Common myeloid progenitor, CD34-positive (primary cell): ENCODE results near the gene SAYSD1.
"Not testable (repeated sequence)": the region's sequence is repeated elsewhere in the genome, so short reads cannot be mapped to it uniquely, and the experiment has no call there.

ENCODE experiments used
- CTCF ChIA-PET: fragments of 350-600 bp; sonication (Branson Sonifier 250); formaldehyde crosslinking; loops from one replicate; lab custom pipeline; 2021; ENCODE audit warnings: antibody characterized with exemption; lab: Charles Lee
- POLR2A ChIA-PET: fragments of 350-600 bp; sonication (Branson Sonifier 250); formaldehyde crosslinking; loops from one replicate; lab custom pipeline; 2021; ENCODE audit warnings: antibody characterized with exemption; lab: Charles Lee
- DNase-seq, 3 donors: peaks; one replicate each; pipeline versions ENCODE4 v3.0.0 to v3.0.0-alpha.2; 2013
- H3K27ac ChIP-seq, 2 experiments: 1 replicate in 1 of 2; 2 replicates in 1 of 2; pipeline ENCODE4 v1.7.0; 2013; ENCODE audit warnings: inconsistent platforms in 2 of 2, low read length in 2 of 2, mild to moderate bottlenecking in 2 of 2, low read depth in 1 of 2, moderate library complexity in 1 of 2; ENCODE audit not compliant: severe bottlenecking in 2 of 2, insufficient read depth in 1 of 2, poor library complexity in 1 of 2
- H3K27me3 ChIP-seq, 5 experiments: replicated peaks in 2 of 5; 1 replicate in 3 of 5; 2 replicates in 2 of 5; pipeline versions ENCODE4 v1.6.1 to v1.7.0; 2013; ENCODE audit warnings: low read length in 4 of 5, mild to moderate bottlenecking in 2 of 5, moderate library complexity in 2 of 5, inconsistent platforms in 1 of 5; ENCODE audit not compliant: insufficient read depth in 5 of 5, control insufficient read depth in 4 of 5
- H3K36me3 ChIP-seq, 4 experiments: 1 replicate in 2 of 4; 2 replicates in 2 of 4; pipeline versions ENCODE4 v1.6.1 to v1.7.0; 2013; ENCODE audit warnings: low read length in 3 of 4, control low read depth in 1 of 4, mild to moderate bottlenecking in 1 of 4; ENCODE audit not compliant: control insufficient read depth in 4 of 4, insufficient read depth in 4 of 4
- H3K4me1 ChIP-seq, 4 experiments: 1 replicate in 3 of 4; 2 replicates in 1 of 4; pipeline versions ENCODE4 v1.6.1 to v1.7.1; 2013; ENCODE audit warnings: low read length in 3 of 4, mild to moderate bottlenecking in 3 of 4, control low read depth in 1 of 4, inconsistent platforms in 1 of 4, moderate library complexity in 1 of 4; ENCODE audit not compliant: control insufficient read depth in 4 of 4, insufficient read depth in 4 of 4; ENCODE audit errors: control extremely low read depth in 1 of 4
- H3K4me3 ChIP-seq, 7 experiments: 1 replicate in 4 of 7; 2 replicates in 3 of 7; pipeline versions ENCODE4 v1.5.1 to v1.7.0; 2013; ENCODE audit warnings: mild to moderate bottlenecking in 7 of 7, low read length in 6 of 7, moderate library complexity in 6 of 7, inconsistent platforms in 2 of 7, low read depth in 2 of 7, control low read depth in 1 of 7; ENCODE audit not compliant: insufficient read depth in 4 of 7, control insufficient read depth in 1 of 7; ENCODE audit errors: extremely low read depth in 1 of 7
- H3K9me3 ChIP-seq, 5 experiments: 1 replicate in 4 of 5; 2 replicates in 1 of 5; pipeline versions ENCODE4 v1.6.1 to v1.7.1; 2013; ENCODE audit warnings: low read length in 4 of 5, mild to moderate bottlenecking in 2 of 5, inconsistent platforms in 1 of 5, low read depth in 1 of 5, moderate library complexity in 1 of 5; ENCODE audit not compliant: control insufficient read depth in 4 of 5, insufficient read depth in 2 of 5; ENCODE audit errors: control extremely low read depth in 1 of 5
- WGBS: methylation state at CpG from one replicate; pipeline ENCODE4 v1.1.5; 2013; ENCODE audit not compliant: insufficient coverage; 5-methylcytosine and 5-hydroxymethylcytosine counted together

SAYSD1 gene

GRCh38 chr6:39134761-39135160 is 19.8 kb upstream of the SAYSD1 start:
- H3K36me3 ChIP-seq, H3K27ac ChIP-seq, DNase-seq, H3K4me1 ChIP-seq, POLR2A ChIA-PET, H3K27me3 ChIP-seq, CTCF ChIA-PET, H3K4me3 ChIP-seq: not testable (repeated sequence)
- H3K9me3 ChIP-seq = peaks cover 0 to 16% (median 4%) of the 10 kb centered on the region in 5 experiments
- 76% methylated on average over 3 of the region's 3 CpGs for WGBS

GRCh38 chr6:39130691-39131090 is 15.7 kb upstream of the SAYSD1 start:
- no peaks in the 10 kb centered on the region for H3K4me1 ChIP-seq
- H3K9me3 ChIP-seq = peaks cover 0 to 4% (median 0%) of the 10 kb centered on the region in 5 experiments
- H3K27me3 ChIP-seq = peaks cover 0 to 3% (median 0%) of the 10 kb centered on the region in 5 experiments
- no peaks in the 10 kb centered on the region for H3K36me3 ChIP-seq
- no peak overlapping the region for H3K4me3 ChIP-seq
- ChIA-PET CTCF (no interaction called here), POLR2A (no interaction called here)
- no peak overlapping the region for H3K27ac ChIP-seq
- 86% methylated on average over 1 of the region's 1 CpG for WGBS
- no peak for DNase-seq

GRCh38 chr6:39128832-39129231 is 13.8 kb upstream of the SAYSD1 start:
- ChIA-PET CTCF (interaction anchor here (1.6 to 2.2 kb wide), 2 partner anchors 9 to 38 kb away, joined by 4 to 6 read pairs; no protein-coding TSS in a partner anchor), POLR2A (no interaction called here)
- no peak for DNase-seq

GRCh38 chr6:39128106-39128505 is 13.1 kb upstream of the SAYSD1 start:
- Histone ChIP-seq H3K9me3 (peaks cover 0 to 3% (median 0%) of the 10 kb centered on the region in 5 experiments), H3K27ac (no peak overlapping the region), H3K4me3 (no peak overlapping the region), H3K27me3 (peaks cover 0 to 3% (median 0%) of the 10 kb centered on the region in 5 experiments), H3K4me1 (no peaks in the 10 kb centered on the region), H3K36me3 (no peaks in the 10 kb centered on the region)
- ChIA-PET POLR2A (no interaction called here), CTCF (interaction anchor here (1.6 to 2.2 kb wide), 2 partner anchors 9 to 38 kb away, joined by 4 to 6 read pairs; no protein-coding TSS in a partner anchor)
- DNase-seq = no peak
- 78% methylated on average over 1 of the region's 3 CpGs for WGBS

More at GRCh38 chr6:39128832-39129231, 13.8 kb upstream of the SAYSD1 start:
- Histone ChIP-seq H3K4me3 (no peak overlapping the region), H3K9me3 (peaks cover 0 to 4% (median 0%) of the 10 kb centered on the region in 5 experiments), H3K36me3 (no peaks in the 10 kb centered on the region), H3K27me3 (peaks cover 0 to 3% (median 0%) of the 10 kb centered on the region in 5 experiments), H3K4me1 (no peaks in the 10 kb centered on the region), H3K27ac (no peak overlapping the region)

GRCh38 chr6:39124114-39124513 is 9.1 kb upstream of the SAYSD1 start:
- CTCF ChIA-PET = interaction anchor here (0.9 to 1.5 kb wide), 2 partner anchors 9 to 13 kb away, joined by 3 to 5 read pairs; partner anchors contain the start of gene SAYSD1
- no peak overlapping the region for H3K4me3 ChIP-seq

GRCh38 chr6:39118921-39119320 is 3.9 kb upstream of the SAYSD1 start:
- no peak for DNase-seq
- WGBS = 100% methylated on average over 3 of the region's 4 CpGs
- Histone ChIP-seq H3K9me3 (no peaks in the 10 kb centered on the region), H3K27me3 (peaks cover 0 to 2% (median 0%) of the 10 kb centered on the region in 5 experiments), H3K4me1 (peaks cover 3 to 11% (median 10%) of the 10 kb centered on the region in 4 experiments), H3K36me3 (no peaks in the 10 kb centered on the region), H3K27ac (no peak overlapping the region), H3K4me3 (no peak overlapping the region)
- ChIA-PET CTCF (interaction anchor here (1.7 to 1.9 kb wide), 2 partner anchors 9 to 16 kb away, joined by 4 to 6 read pairs; no protein-coding TSS in a partner anchor), POLR2A (no interaction called here)

More at GRCh38 chr6:39124114-39124513, 9.1 kb upstream of the SAYSD1 start:
- Histone ChIP-seq H3K27me3 (peaks cover 0 to 3% (median 0%) of the 10 kb centered on the region in 5 experiments), H3K9me3 (no peaks in the 10 kb centered on the region), H3K27ac (no peak overlapping the region), H3K4me1 (no peaks in the 10 kb centered on the region), H3K36me3 (no peaks in the 10 kb centered on the region)
- DNase-seq = no peak
- POLR2A ChIA-PET = no interaction called here

GRCh38 chr6:39114388-39114703 is 640 bp downstream of the SAYSD1 start:
- WGBS = 3% methylated on average over 9 of the region's 11 CpGs
- CTCF ChIA-PET = interaction anchor here (1.0 to 2.0 kb wide), 4 partner anchors 10 to 191 kb away, joined by 3 to 5 read pairs (median 4); no protein-coding TSS in a partner anchor
- POLR2A ChIA-PET = no interaction called here
- peak overlapping the region; percentile 60 to 89 (median 76) for H3K4me3 ChIP-seq
- H3K36me3 ChIP-seq = peaks cover 1 to 13% (median 10%) of the 10 kb centered on the region in 4 experiments
- H3K27ac ChIP-seq = peak overlapping the region; percentile 73 to 91
- H3K9me3 ChIP-seq = no peaks in the 10 kb centered on the region
- DNase-seq = peak in 1 of 3 donors; percentile 62
- peaks cover 0 to 2% (median 0%) of the 10 kb centered on the region in 5 experiments for H3K27me3 ChIP-seq
- H3K4me1 ChIP-seq = peaks cover 4 to 17% (median 12%) of the 10 kb centered on the region in 4 experiments
